ENCODE measurements around the gene HIGD1B. TPM values are rescaled to one million over a fixed set of nuclear protein-coding genes. Genes with fewer than 3 reads are reported as not detected.

The HIGD1B gene
- polyA plus RNA-seq, 4 donors: 1.2 to 6.5 (median 1.5) TPM; not detected in 1

- no peaks in the 10 kb centered on the region for H3K27me3 ChIP-seq (ENCODE audit: control insufficient read depth in 3 of 3, insufficient read depth in 3 of 3, low read length in 3 of 3)
- H3K4me1 ChIP-seq (ENCODE audit: control insufficient read depth in 3 of 3, insufficient read depth in 2 of 3, low read depth in 1 of 3, low read length in 2 of 3): peaks cover 0 to 13% (median 0%) of the 10 kb centered on the region in 3 donors
- WGBS, 3 donors: 71 to 81% (median 77%) methylated on average over 9 of the region's 9 CpGs
- H3K4me3 ChIP-seq (ENCODE audit: low read depth in 1 of 3, low read length in 3 of 3): no peak overlapping the region
- FAIRE-seq: no peak
- peaks cover 13 to 85% (median 20%) of the 10 kb centered on the region in 3 donors for H3K36me3 ChIP-seq (ENCODE audit: control insufficient read depth in 3 of 3, insufficient read depth in 2 of 3, low read depth in 1 of 3, low read length in 3 of 3)
- H3K27ac ChIP-seq (ENCODE audit: low read depth in 1 of 3, low read length in 2 of 3): no peak overlapping the region
- DNase-seq: peak; percentile 22 to 55
- no peaks in the 10 kb centered on the region for H3K9me3 ChIP-seq (ENCODE audit: control insufficient read depth in 2 of 2, insufficient read depth in 1 of 2, low read depth in 1 of 2, low read length in 1 of 2)
These were observed 14.7 kb downstream of the HIGD1B start for GRCh38 chr17:44862278-44862914.

GRCh38 chr17:44863061-44863918 is 15.6 kb downstream of the HIGD1B start:
- Histone ChIP-seq H3K4me3 (ENCODE audit: low read depth in 1 of 3, low read length in 3 of 3) (no peak overlapping the region), H3K27me3 (ENCODE audit: control insufficient read depth in 3 of 3, insufficient read depth in 3 of 3, low read length in 3 of 3) (no peaks in the 10 kb centered on the region), H3K4me1 (ENCODE audit: control insufficient read depth in 3 of 3, insufficient read depth in 2 of 3, low read depth in 1 of 3, low read length in 2 of 3) (peaks cover 0 to 13% (median 0%) of the 10 kb centered on the region in 3 donors), H3K9me3 (ENCODE audit: control insufficient read depth in 2 of 2, insufficient read depth in 1 of 2, low read depth in 1 of 2, low read length in 1 of 2) (no peaks in the 10 kb centered on the region), H3K27ac (ENCODE audit: low read depth in 1 of 3, low read length in 2 of 3) (no peak overlapping the region), H3K36me3 (ENCODE audit: control insufficient read depth in 3 of 3, insufficient read depth in 2 of 3, low read depth in 1 of 3, low read length in 3 of 3) (peaks cover 16 to 80% (median 19%) of the 10 kb centered on the region in 3 donors)
- FAIRE-seq (no peak), DNase-seq (peak in 1 of 2 donors; percentile 30)
- 56 to 75% (median 65%) methylated on average over 12 of the region's 12 CpGs for WGBS, 3 donors

- DNase-seq (no peak), FAIRE-seq (no peak)
- H3K4me3 ChIP-seq (ENCODE audit: low read depth in 1 of 3, low read length in 3 of 3): no peak overlapping the region
- no peaks in the 10 kb centered on the region for H3K9me3 ChIP-seq (ENCODE audit: control insufficient read depth in 2 of 2, insufficient read depth in 1 of 2, low read depth in 1 of 2, low read length in 1 of 2)
- H3K27ac ChIP-seq (ENCODE audit: low read depth in 1 of 3, low read length in 2 of 3): no peak overlapping the region
- peaks cover 12 to 76% (median 18%) of the 10 kb centered on the region in 3 donors for H3K36me3 ChIP-seq (ENCODE audit: control insufficient read depth in 3 of 3, insufficient read depth in 2 of 3, low read depth in 1 of 3, low read length in 3 of 3)
- H3K4me1 ChIP-seq (ENCODE audit: control insufficient read depth in 3 of 3, insufficient read depth in 2 of 3, low read depth in 1 of 3, low read length in 2 of 3): peaks cover 0 to 13% (median 0%) of the 10 kb centered on the region in 3 donors
- 71 to 78% (median 73%) methylated on average over 10 of the region's 10 CpGs for WGBS, 3 donors
- no peaks in the 10 kb centered on the region for H3K27me3 ChIP-seq (ENCODE audit: control insufficient read depth in 3 of 3, insufficient read depth in 3 of 3, low read length in 3 of 3)
These were observed 17.1 kb downstream of the HIGD1B start for GRCh38 chr17:44864831-44865230.

GRCh38 chr17:44865231-44865660 is 17.6 kb downstream of the HIGD1B start:
- Histone ChIP-seq H3K27ac (ENCODE audit: low read depth in 1 of 3, low read length in 2 of 3) (no peak overlapping the region), H3K4me3 (ENCODE audit: low read depth in 1 of 3, low read length in 3 of 3) (no peak overlapping the region), H3K27me3 (ENCODE audit: control insufficient read depth in 3 of 3, insufficient read depth in 3 of 3, low read length in 3 of 3) (no peaks in the 10 kb centered on the region), H3K4me1 (ENCODE audit: control insufficient read depth in 3 of 3, insufficient read depth in 2 of 3, low read depth in 1 of 3, low read length in 2 of 3) (peaks cover 0 to 13% (median 0%) of the 10 kb centered on the region in 3 donors), H3K36me3 (ENCODE audit: control insufficient read depth in 3 of 3, insufficient read depth in 2 of 3, low read depth in 1 of 3, low read length in 3 of 3) (peaks cover 9 to 74% (median 15%) of the 10 kb centered on the region in 3 donors), H3K9me3 (ENCODE audit: control insufficient read depth in 2 of 2, insufficient read depth in 1 of 2, low read depth in 1 of 2, low read length in 1 of 2) (no peaks in the 10 kb centered on the region)
- WGBS, 3 donors: 20 to 44% (median 31%) methylated on average over 1 of the region's 1 CpG
- DNase-seq (peak; percentile 71 to 78), FAIRE-seq (no peak)

GRCh38 chr17:44865931-44866330 is 18.2 kb downstream of the HIGD1B start:
- Histone ChIP-seq H3K36me3 (ENCODE audit: control insufficient read depth in 3 of 3, insufficient read depth in 2 of 3, low read depth in 1 of 3, low read length in 3 of 3) (peaks cover 9 to 71% (median 14%) of the 10 kb centered on the region in 3 donors), H3K9me3 (ENCODE audit: control insufficient read depth in 2 of 2, insufficient read depth in 1 of 2, low read depth in 1 of 2, low read length in 1 of 2) (no peaks in the 10 kb centered on the region), H3K4me1 (ENCODE audit: control insufficient read depth in 3 of 3, insufficient read depth in 2 of 3, low read depth in 1 of 3, low read length in 2 of 3) (peaks cover 0 to 13% (median 0%) of the 10 kb centered on the region in 3 donors), H3K27me3 (ENCODE audit: control insufficient read depth in 3 of 3, insufficient read depth in 3 of 3, low read length in 3 of 3) (no peaks in the 10 kb centered on the region), H3K4me3 (ENCODE audit: low read depth in 1 of 3, low read length in 3 of 3) (no peak overlapping the region), H3K27ac (ENCODE audit: low read depth in 1 of 3, low read length in 2 of 3) (no peak overlapping the region)
- no peak for FAIRE-seq
- DNase-seq: no peak
- WGBS, 3 donors: 89 to 94% (median 91%) methylated on average over 6 of the region's 6 CpGs

- H3K27ac ChIP-seq (ENCODE audit: low read depth in 1 of 3, low read length in 2 of 3): peak overlapping the region in 1 of 3 donors; percentile 34
These were observed 20.2 kb downstream of the HIGD1B start for GRCh38 chr17:44867841-44868240.

GRCh38 chr17:44871556-44871955 is 23.9 kb downstream of the HIGD1B start:
- H3K27ac ChIP-seq (ENCODE audit: low read depth in 1 of 3, low read length in 2 of 3): no peak overlapping the region
- FAIRE-seq: no peak
- H3K9me3 ChIP-seq (ENCODE audit: control insufficient read depth in 2 of 2, insufficient read depth in 1 of 2, low read depth in 1 of 2, low read length in 1 of 2): no peaks in the 10 kb centered on the region
- peaks cover 15 to 68% (median 21%) of the 10 kb centered on the region in 3 donors for H3K36me3 ChIP-seq (ENCODE audit: control insufficient read depth in 3 of 3, insufficient read depth in 2 of 3, low read depth in 1 of 3, low read length in 3 of 3)
- no peak for DNase-seq
- H3K4me1 ChIP-seq (ENCODE audit: control insufficient read depth in 3 of 3, insufficient read depth in 2 of 3, low read depth in 1 of 3, low read length in 2 of 3): no peaks in the 10 kb centered on the region
- H3K27me3 ChIP-seq (ENCODE audit: control insufficient read depth in 3 of 3, insufficient read depth in 3 of 3, low read length in 3 of 3): no peaks in the 10 kb centered on the region
- WGBS, 3 donors: 88 to 94% (median 92%) methylated on average over 12 of the region's 12 CpGs
- H3K4me3 ChIP-seq (ENCODE audit: low read depth in 1 of 3, low read length in 3 of 3): no peak overlapping the region

More at GRCh38 chr17:44867841-44868240, 20.2 kb downstream of the HIGD1B start:
- Histone ChIP-seq H3K36me3 (ENCODE audit: control insufficient read depth in 3 of 3, insufficient read depth in 2 of 3, low read depth in 1 of 3, low read length in 3 of 3) (peaks cover 8 to 70% (median 13%) of the 10 kb centered on the region in 3 donors), H3K4me3 (ENCODE audit: low read depth in 1 of 3, low read length in 3 of 3) (no peak overlapping the region), H3K9me3 (ENCODE audit: control insufficient read depth in 2 of 2, insufficient read depth in 1 of 2, low read depth in 1 of 2, low read length in 1 of 2) (no peaks in the 10 kb centered on the region), H3K4me1 (ENCODE audit: control insufficient read depth in 3 of 3, insufficient read depth in 2 of 3, low read depth in 1 of 3, low read length in 2 of 3) (peaks cover 0 to 9% (median 0%) of the 10 kb centered on the region in 3 donors), H3K27me3 (ENCODE audit: control insufficient read depth in 3 of 3, insufficient read depth in 3 of 3, low read length in 3 of 3) (no peaks in the 10 kb centered on the region)
- WGBS, 3 donors: 84 to 89% (median 86%) methylated on average over 3 of the region's 3 CpGs
- FAIRE-seq (no peak), DNase-seq (no peak)

GRCh38 chr17:44872131-44872768 is 24.6 kb downstream of the HIGD1B start:
- H3K27ac ChIP-seq (ENCODE audit: low read depth in 1 of 3, low read length in 2 of 3): no peak overlapping the region
- no peaks in the 10 kb centered on the region for H3K4me1 ChIP-seq (ENCODE audit: control insufficient read depth in 3 of 3, insufficient read depth in 2 of 3, low read depth in 1 of 3, low read length in 2 of 3)
- H3K27me3 ChIP-seq (ENCODE audit: control insufficient read depth in 3 of 3, insufficient read depth in 3 of 3, low read length in 3 of 3): no peaks in the 10 kb centered on the region
- WGBS, 3 donors: 87 to 89% (median 88%) methylated on average over 9 of the region's 9 CpGs
- H3K4me3 ChIP-seq (ENCODE audit: low read depth in 1 of 3, low read length in 3 of 3): no peak overlapping the region
- FAIRE-seq: no peak
- peaks cover 15 to 70% (median 21%) of the 10 kb centered on the region in 3 donors for H3K36me3 ChIP-seq (ENCODE audit: control insufficient read depth in 3 of 3, insufficient read depth in 2 of 3, low read depth in 1 of 3, low read length in 3 of 3)
- DNase-seq: no peak
- no peaks in the 10 kb centered on the region for H3K9me3 ChIP-seq (ENCODE audit: control insufficient read depth in 2 of 2, insufficient read depth in 1 of 2, low read depth in 1 of 2, low read length in 1 of 2)

Data from small intestine (tissue), 7 donors.